HCT116 (cell line): ENCODE measurements around the gene PLCB1. TPM values are rescaled to one million over a fixed set of nuclear protein-coding genes. Genes with fewer than 3 reads are reported as not detected.

Experiments
- ATAC-seq: fragments of 200-7000 bp; cut with Tn5 transposase; 2 replicates; pipeline ENCODE4 v1.9.1; 2020; ENCODE audit warnings: mild to moderate bottlenecking, moderate library complexity
- BruUV-seq: library from RNA; stranded (reverse); fragments of 400-500 nt; replicated peaks from 2 replicates; lab custom pipeline; 2021; lab: Mats Ljungman, UMichigan
- CTCF ChIA-PET: fragments of 300-600 bp; sonication (Branson Sonifier 250); formaldehyde crosslinking; loops from one replicate; lab custom pipeline; 2021; ENCODE audit warnings: antibody characterized with exemption; lab: Charles Lee
- POLR2A ChIA-PET: fragments of 300-600, 350-600 bp; sonication (Branson Sonifier 250); formaldehyde crosslinking; loops from one replicate; lab custom pipeline; 2021; ENCODE audit warnings: antibody characterized with exemption; lab: Charles Lee
- RAD21 ChIA-PET, 2 experiments: fragments of 300-600 bp; sonication (Branson Sonifier 250); formaldehyde crosslinking; loops; one replicate each; lab custom pipeline; 2023; ENCODE audit warnings: low total read pairs in 2 of 2; ENCODE audit not compliant: uncharacterized antibody in 2 of 2, unreplicated experiment in 2 of 2, low non-redundant PET in 1 of 2; lab: Charles Lee
- DNase-seq: peaks from one replicate; pipeline ENCODE4 v3.0.0-alpha.2; 2010; ENCODE audit warnings: low read depth, low spot score
- H2AFZ ChIP-seq: fragments of 200-600 bp; shearing (Covaris generic), sonication (generic); 2 replicates; pipeline ENCODE4 v1.6.1; 2017; ENCODE audit warnings: low read depth, mixed run types, mixed read lengths, antibody characterized with exemption, low read length; ENCODE audit not compliant: poor library complexity, severe bottlenecking
- H3K27ac ChIP-seq: 2 replicates; pipeline ENCODE4 v1.5.1; 2012; ENCODE audit warnings: low read depth, low read length
- H3K27me3 ChIP-seq: fragments of 200-600 bp; sonication (generic); 2 replicates; pipeline ENCODE4 v1.6.1; 2016; ENCODE audit warnings: mixed run types, low read length, mixed read lengths; ENCODE audit not compliant: insufficient read depth
- H3K36me3 ChIP-seq, 2 experiments: fragments of 200-500 bp in 1 of 2; fragments of 200-600 bp in 1 of 2; sonication (Bioruptor generic) in 1 of 2; sonication (generic) in 1 of 2; 2 replicates each; pipeline versions ENCODE4 v1.5.1 to v1.6.1; 2014 to 2016; ENCODE audit warnings: low read length in 2 of 2, inconsistent platforms in 1 of 2, mixed read lengths in 1 of 2, mixed run types in 1 of 2; ENCODE audit not compliant: insufficient read depth in 2 of 2, control insufficient read depth in 1 of 2
- H3K4me1 ChIP-seq, 2 experiments: fragments of 200-600 bp in 1 of 2; sonication (generic) in 1 of 2; 2 replicates each; pipeline versions ENCODE4 v1.5.1 to v1.6.1; 2012 to 2017; ENCODE audit warnings: low read length in 2 of 2, inconsistent platforms in 1 of 2, mild to moderate bottlenecking in 1 of 2, mixed read lengths in 1 of 2, mixed run types in 1 of 2, moderate library complexity in 1 of 2; ENCODE audit not compliant: insufficient read depth in 2 of 2, control insufficient read depth in 1 of 2
- H3K4me2 ChIP-seq: fragments of 200-600 bp; sonication (generic); 2 replicates; pipeline ENCODE4 v1.6.1; 2017; ENCODE audit warnings: mixed run types, low read length, mixed read lengths
- H3K4me3 ChIP-seq, 2 experiments: fragments of 200-600 bp in 1 of 2; sonication (generic) in 1 of 2; replicated peaks in 1 of 2; 2 replicates each; pipeline ENCODE4 v1.5.1; 2011 to 2016; ENCODE audit warnings: low read length in 2 of 2, control low read depth in 1 of 2, low read depth in 1 of 2, mild to moderate bottlenecking in 1 of 2, mixed read lengths in 1 of 2, mixed run types in 1 of 2
- H3K79me2 ChIP-seq: fragments of 200-600 bp; sonication (generic); 2 replicates; pipeline ENCODE4 v1.6.1; 2017; ENCODE audit warnings: mild to moderate bottlenecking, mixed run types, low read length, moderate library complexity, mixed read lengths; ENCODE audit not compliant: insufficient read depth
- H3K9ac ChIP-seq: fragments of 200-600 bp; sonication (generic); 2 replicates; pipeline ENCODE4 v1.6.1; 2016; ENCODE audit warnings: low read length, mixed read lengths
- H3K9me2 ChIP-seq: fragments of 200-600 bp; sonication (generic), shearing (Covaris generic); 2 replicates; pipeline ENCODE4 v1.6.1; 2017; ENCODE audit warnings: mixed run types, mild to moderate bottlenecking, moderate library complexity; ENCODE audit not compliant: insufficient read depth
- H3K9me3 ChIP-seq, 2 experiments: fragments of 200-500 bp in 1 of 2; fragments of 200-600 bp in 1 of 2; sonication (Bioruptor generic) in 1 of 2; sonication (generic) in 1 of 2; 2 replicates each; pipeline ENCODE4 v1.6.1; 2014 to 2017; ENCODE audit warnings: low read length in 2 of 2, mixed read lengths in 2 of 2, inconsistent platforms in 1 of 2, low read depth in 1 of 2, mild to moderate bottlenecking in 1 of 2, mixed run types in 1 of 2, moderate library complexity in 1 of 2; ENCODE audit not compliant: control insufficient read depth in 1 of 2, insufficient read depth in 1 of 2
- H4K20me1 ChIP-seq: fragments of 200-600 bp; sonication (generic), shearing (Covaris generic); 2 replicates; pipeline ENCODE4 v1.6.1; 2017; ENCODE audit warnings: mixed run types, mild to moderate bottlenecking, moderate library complexity; ENCODE audit not compliant: insufficient read depth
- CBX3 ChIP-seq: IDR thresholded peaks from 2 replicates; pipeline ENCODE4 v1.6.1; 2012; ENCODE audit warnings: low read depth
- CTCF ChIP-seq, 3 experiments: fragments of 200-600 bp in 1 of 3; sonication (generic) in 1 of 3; IDR thresholded peaks in 2 of 3; conservative IDR thresholded peaks in 1 of 3; 2 replicates each; pipeline ENCODE4 v1.5.1; 2012 to 2017; ENCODE audit warnings: low read depth in 2 of 3, low read length in 2 of 3, antibody characterized with exemption in 1 of 3, borderline replicate concordance in 1 of 3, control low read depth in 1 of 3, mild to moderate bottlenecking in 1 of 3, mixed read lengths in 1 of 3, mixed run types in 1 of 3, moderate library complexity in 1 of 3; ENCODE audit not compliant: insufficient read depth in 1 of 3
- EGR1 ChIP-seq: IDR thresholded peaks from 2 replicates; pipeline ENCODE4 v1.6.1; 2012; ENCODE audit warnings: low read depth
- EZH2 ChIP-seq: fragments of 200-600 bp; sonication (generic); IDR thresholded peaks from 2 replicates; pipeline ENCODE4 v1.6.1; 2017; ENCODE audit warnings: antibody characterized with exemption, mixed run types
- FOSL1 ChIP-seq: IDR thresholded peaks from 2 replicates; pipeline ENCODE4 v1.6.1; 2012; ENCODE audit warnings: low read depth
- JUND ChIP-seq: IDR thresholded peaks from 2 replicates; pipeline ENCODE4 v1.6.1; 2012
- MAX ChIP-seq: IDR thresholded peaks from 2 replicates; pipeline ENCODE4 v1.6.1; 2012
- POLR2A ChIP-seq: IDR thresholded peaks from 2 replicates; pipeline ENCODE4 v1.7.0; 2011; ENCODE audit warnings: borderline replicate concordance; ENCODE audit not compliant: insufficient read depth, insufficient read length; ENCODE audit errors: extremely low read depth
- POLR2AphosphoS5 ChIP-seq: IDR thresholded peaks from 2 replicates; pipeline ENCODE4 v1.6.1; 2011; ENCODE audit warnings: mild to moderate bottlenecking, low read depth, low read length, moderate library complexity
- RAD21 ChIP-seq: IDR thresholded peaks from 2 replicates; pipeline ENCODE4 v1.6.1; 2012; ENCODE audit warnings: low read depth, mild to moderate bottlenecking
- SIN3A ChIP-seq: IDR thresholded peaks from 2 replicates; pipeline ENCODE4 v1.6.1; 2012; ENCODE audit warnings: low read depth
- SP1 ChIP-seq: IDR thresholded peaks from 2 replicates; pipeline ENCODE4 v1.6.1; 2012; ENCODE audit warnings: low read depth
- SRF ChIP-seq: IDR thresholded peaks from 2 replicates; pipeline ENCODE4 v1.6.1; 2012; ENCODE audit warnings: low read depth
- TCF7L2 ChIP-seq: IDR thresholded peaks from 2 replicates; pipeline ENCODE4 v1.7.0; 2011; ENCODE audit warnings: borderline replicate concordance, inconsistent platforms; ENCODE audit not compliant: insufficient read depth, insufficient read length; ENCODE audit errors: extremely low read depth
- YY1 ChIP-seq: IDR thresholded peaks from 2 replicates; pipeline ENCODE4 v1.6.1; 2011; ENCODE audit warnings: low read length, low read depth, moderate library complexity, mild to moderate bottlenecking; ENCODE audit not compliant: insufficient replicate concordance; ENCODE audit errors: extremely low read depth
- ZFX ChIP-seq: fragments of 450-650 bp; IDR thresholded peaks from 2 replicates; pipeline ENCODE4 v1.6.1; 2017
- intact Hi-C: fragments of 100-400 bp; cut with micrococcal nuclease; formaldehyde crosslinking; loops from 2 replicates; pipeline ENCODE4 v1.10.0; 2022
- total RNA-seq: library from RNA; stranded (reverse); gene quantifications from one replicate; pipeline ENCODE4 v1.2.1, GENCODE V29; 2021; ENCODE audit not compliant: unreplicated experiment

The PLCB1 gene
- total RNA-seq, 1 experiment from 2014 or later, result 15.8 TPM

GRCh38 chr20:8787090-8787489 lies 655.0 kb downstream of the PLCB1 start (continued):
- TF ChIP-seq CTCF (IDR thresholded peaks at IDR 0.05 in 2 of 3, conservative IDR thresholded peaks at IDR 0.05 in 1 of 3; ENCODE audit: borderline replicate concordance in 1 of 3, insufficient read depth in 1 of 3, low read depth in 2 of 3, low read length in 2 of 3), result no peak
- TF ChIP-seq ZFX, result no peak
- no peak for TF ChIP-seq SIN3A
- TF ChIP-seq FOSL1, result no peak
- no peak for TF ChIP-seq EGR1
- TF ChIP-seq, all 23 proteins: peak for 0

GRCh38 chr20:8788275-8788674 lies 656.2 kb downstream of the PLCB1 start:
- Histone ChIP-seq H3K9me2 (no peaks in the 10 kb centered on the region), H3K9me3 (no peaks in the 10 kb centered on the region), H3K9ac (no peak overlapping the region), H3K4me2 (no peak overlapping the region), H3K79me2 (no peaks in the 10 kb centered on the region), H3K27ac (no peak overlapping the region)
- RAD21 ChIA-PET, result no interaction called here
- no TSS peak for BruUV-seq
- no peak for ATAC-seq
- TF ChIP-seq SP1 (no peak), EGR1 (no peak), ZFX (no peak), TCF7L2 (no peak), POLR2A (no peak), FOSL1 (no peak), JUND (no peak), MAX (no peak), POLR2AphosphoS5 (no peak), SRF (no peak), YY1 (no peak), RAD21 (no peak), CBX3 (no peak), EZH2 (no peak), SIN3A (no peak)
- TF ChIP-seq, all 23 proteins: peak for 0
- H3K36me3 ChIP-seq, result no peaks in the 10 kb centered on the region
- no peaks in the 10 kb centered on the region for H3K27me3 ChIP-seq
- no peak for DNase-seq
- POLR2A ChIA-PET, result no interaction called here
- no peak overlapping the region for H3K4me3 ChIP-seq
- no peak overlapping the region for H2AFZ ChIP-seq
- H4K20me1 ChIP-seq, result no peaks in the 10 kb centered on the region
- CTCF ChIA-PET, result interaction anchor here (1.4 to 3.4 kb wide), 3 partner anchors 568 to 605 kb away, joined by 3 to 35 read pairs (median 13); no protein-coding TSS in a partner anchor
- H3K4me1 ChIP-seq, result peaks cover 0 to 4% of the 10 kb centered on the region in 2 experiments; a peak in 1 of 4 replicates
- intact Hi-C loops, result no loop called here
